DMS53 (cell line): ENCODE measurements around the gene SCO2.

Source experiments
- DNase-seq: peaks from one replicate; lab custom pipeline; 2025; lab: John Stamatoyannopoulos, UW

The SCO2 gene

DNA sequence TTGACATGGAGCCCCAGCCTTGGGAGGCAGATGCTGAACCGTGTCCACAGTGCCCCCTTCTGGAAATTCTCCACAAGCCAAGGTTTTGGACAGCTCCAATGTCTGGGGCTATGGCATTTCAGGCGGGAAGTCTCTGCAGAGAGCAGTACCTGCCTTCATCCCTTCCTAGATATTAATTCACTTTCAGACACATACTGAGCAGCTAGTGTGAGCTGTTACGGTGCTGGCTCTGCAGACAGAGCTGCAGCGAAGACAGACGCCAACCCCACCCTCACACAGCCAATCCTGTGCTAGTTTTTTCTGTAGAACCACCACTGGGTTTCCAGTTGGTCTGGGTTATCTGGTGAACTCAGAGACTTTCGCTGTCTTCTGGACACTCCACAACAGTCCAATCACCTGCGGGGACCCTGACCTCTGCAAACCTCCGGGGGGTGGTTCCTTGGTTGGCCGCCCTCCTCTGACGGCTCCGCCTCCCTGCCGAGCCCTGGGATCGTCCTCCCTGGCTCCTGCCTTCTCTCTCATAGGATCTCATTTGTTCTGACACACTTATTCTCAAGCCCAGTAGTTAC is 27.0 kb downstream of the SCO2 start:
- DNase-seq = peak; percentile 88

DNA sequence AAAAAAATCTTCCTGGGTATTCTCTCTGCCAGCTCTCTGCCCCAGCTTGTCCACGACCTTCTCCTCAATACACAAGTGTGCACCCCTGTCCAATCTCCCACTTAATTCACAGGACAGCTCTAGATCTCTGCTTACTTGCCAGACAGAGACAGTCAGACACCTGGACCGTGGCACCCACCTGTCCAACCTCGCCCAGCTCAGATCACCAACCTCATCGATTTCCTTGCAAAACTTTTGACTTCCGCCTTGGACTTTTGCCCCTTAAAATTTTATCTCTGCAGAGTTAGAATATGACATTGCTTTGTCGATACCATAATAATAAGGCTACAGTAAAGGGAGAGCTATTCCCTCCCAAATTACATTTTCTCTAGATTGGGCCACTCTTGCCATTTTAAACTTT is 28.3 kb downstream of the SCO2 start:
- DNase-seq = no peak

GRCh38 chr22:50490531-50491308 is 34.7 kb downstream of the SCO2 start:
- peak; percentile 54 for DNase-seq

- DNase-seq = no peak
These were observed 35.8 kb downstream of the SCO2 start for GRCh38 chr22:50489363-50490243.

GRCh38 chr22:50488886-50489285 is 36.5 kb downstream of the SCO2 start:
- no peak for DNase-seq

GRCh38 chr22:50488006-50488677 is 37.3 kb downstream of the SCO2 start:
- DNase-seq = no peak

DNA sequence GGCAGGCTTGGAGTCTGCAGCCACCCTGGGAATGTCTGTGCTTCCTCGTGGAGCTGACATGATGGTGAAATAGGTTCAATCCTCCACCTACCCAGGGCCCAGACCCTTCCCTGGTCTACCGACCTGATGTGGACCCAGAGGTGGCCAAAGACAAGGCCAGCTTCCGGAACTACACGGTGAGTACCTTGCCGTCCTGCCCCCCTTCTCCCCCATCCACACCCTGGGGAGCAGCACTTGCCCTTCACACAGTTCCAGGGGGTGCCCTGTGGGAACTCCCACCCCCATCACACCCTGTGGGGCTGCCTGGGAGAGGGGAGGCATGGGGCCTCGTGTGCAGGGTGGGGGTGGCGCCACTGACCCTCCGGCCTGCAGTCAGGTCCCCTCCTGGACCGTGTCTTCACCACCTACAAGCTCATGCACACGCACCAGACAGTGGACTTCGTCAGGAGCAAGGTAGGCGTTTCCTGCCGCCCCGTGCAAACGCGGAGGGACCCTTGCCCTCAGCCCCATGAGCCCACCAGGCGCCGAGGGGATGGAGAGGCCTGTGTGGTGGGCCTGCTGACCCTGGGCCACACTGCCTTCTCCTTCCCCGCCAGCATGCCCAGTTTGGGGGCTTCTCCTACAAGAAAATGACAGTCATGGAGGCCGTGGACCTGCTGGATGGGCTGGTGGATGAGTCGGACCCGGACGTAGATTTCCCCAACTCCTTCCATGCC is 38.0 kb downstream of the SCO2 start:
- no peak for DNase-seq

DNA sequence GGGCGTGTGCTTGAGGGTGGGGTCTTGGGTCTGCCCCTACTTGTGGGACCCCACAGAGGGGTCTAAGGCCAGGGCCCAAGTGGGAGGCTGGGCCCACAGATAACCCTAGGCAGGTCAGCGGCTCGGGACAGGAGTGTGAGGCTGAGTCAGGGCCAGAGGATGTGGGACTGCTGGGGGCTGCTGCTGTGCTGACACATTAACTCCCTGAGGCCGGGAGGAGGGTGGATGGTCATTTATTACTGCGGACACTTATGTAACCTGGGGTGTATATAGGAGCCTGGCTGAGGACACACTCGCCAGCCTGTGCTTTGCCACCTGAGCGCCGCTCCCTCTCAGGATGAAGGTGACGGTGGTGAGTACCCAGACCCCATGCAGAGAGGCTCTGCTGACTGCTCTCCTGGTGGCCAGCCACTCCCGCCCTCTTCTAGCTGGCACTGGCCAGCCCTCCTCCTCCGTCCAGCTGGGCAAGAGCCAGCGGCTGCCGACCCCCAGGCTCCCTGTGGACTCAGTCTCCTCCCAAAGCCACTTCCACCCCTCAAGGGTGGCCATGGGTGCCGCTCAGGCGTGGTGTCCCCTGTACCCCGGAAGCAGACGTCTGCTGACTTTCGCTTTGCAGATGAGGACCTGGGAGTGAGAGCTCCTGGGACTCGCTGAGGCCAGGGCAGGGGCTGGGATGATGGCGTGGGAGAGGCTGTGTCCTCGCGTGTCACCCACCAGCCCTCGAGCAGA is 38.7 kb downstream of the SCO2 start, which contains the start of gene MIOX:
MIOX (plus strand) TSS at position 299 of the 729 bp plus-strand sequence; CDS start at position 338, 39 bp downstream.
- peak; percentile 43 for DNase-seq

DNA sequence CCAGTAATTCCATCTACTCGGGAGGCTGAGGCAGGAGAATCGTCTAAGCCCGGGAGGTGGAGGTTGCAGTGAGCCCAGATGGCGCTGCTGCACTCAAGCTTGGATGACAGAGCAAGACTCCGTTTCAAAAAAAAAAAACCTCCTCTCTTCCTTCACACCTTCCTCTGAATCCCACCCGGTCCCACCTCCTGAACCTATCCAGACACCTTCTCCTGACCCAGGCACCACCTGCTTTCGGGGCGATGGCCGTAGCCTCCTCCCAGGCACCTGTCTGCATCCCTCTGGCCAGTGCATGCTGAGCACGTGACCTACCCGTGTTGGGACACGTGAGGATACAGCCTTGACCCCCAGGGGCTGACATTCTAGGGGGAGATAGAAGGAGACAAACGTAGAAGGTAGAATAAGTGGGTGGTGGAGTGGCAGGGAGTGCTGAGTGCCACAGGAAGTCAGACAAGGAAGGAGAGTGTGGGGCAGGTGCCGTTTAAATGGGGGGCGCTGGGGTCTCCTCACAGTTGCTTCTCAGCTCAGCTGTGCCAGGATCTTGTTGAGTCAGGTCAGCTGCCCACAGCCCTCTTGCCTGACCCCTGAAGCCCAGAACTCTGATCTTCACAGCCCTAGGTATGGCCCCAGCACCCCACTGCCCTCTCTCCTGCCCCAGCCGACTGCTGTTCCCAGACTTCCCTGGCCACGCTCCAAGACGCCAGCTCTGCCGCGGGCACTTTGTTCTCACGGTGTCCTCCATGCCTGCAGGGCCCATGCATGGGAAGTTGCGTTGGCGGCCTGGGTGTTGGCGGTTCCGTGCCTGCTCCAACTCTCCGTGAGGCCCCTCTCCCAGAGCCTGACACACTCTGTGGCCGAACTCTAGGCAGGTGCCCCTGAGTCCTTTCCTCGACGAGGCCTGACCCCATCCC is 39.9 kb downstream of the SCO2 start:
- peak; percentile 75 for DNase-seq

DNA sequence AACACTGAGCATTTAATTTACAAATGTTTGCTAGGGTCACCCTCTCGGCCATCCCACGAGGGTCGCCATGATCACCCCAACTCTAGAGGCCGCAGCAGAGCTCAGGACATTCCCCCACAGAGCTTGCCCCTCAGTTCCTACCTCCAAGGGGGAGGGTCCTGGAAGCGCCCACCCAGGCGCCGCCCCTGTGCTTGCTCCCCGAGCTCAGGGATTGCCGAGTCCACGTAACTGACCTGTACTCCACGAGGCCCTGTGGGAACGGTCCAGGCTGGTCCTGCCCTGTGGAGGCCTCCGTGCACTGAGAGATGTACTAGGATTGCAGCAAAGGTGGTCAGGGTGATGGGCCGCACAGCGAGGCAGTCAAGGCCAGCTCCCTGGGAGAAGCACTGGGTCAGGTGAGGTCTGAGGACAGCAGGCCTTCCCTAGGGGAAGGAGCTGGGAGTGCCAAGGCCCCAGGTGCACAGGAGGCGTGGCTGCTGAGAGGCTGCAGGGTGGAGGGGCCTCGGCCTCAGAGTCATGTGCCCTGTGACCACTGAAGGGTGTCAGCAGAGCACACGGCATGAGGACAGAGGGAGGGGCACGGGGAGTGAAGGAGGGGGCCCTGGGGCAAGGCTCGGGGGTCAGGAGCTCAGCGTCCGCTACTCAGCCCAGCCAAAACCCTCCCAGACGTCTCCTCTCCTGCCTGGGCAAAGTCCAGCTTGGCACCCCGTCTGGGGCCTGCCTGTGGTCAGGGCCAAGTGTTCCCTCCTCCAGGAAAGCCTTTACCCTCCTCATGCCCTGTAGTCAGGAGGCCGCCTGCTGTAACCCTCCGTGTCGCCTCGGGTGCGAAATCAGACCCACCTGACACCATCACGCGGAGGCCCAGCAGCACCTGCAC is 41.2 kb downstream of the SCO2 start:
- DNase-seq = peak; percentile 35

DNA sequence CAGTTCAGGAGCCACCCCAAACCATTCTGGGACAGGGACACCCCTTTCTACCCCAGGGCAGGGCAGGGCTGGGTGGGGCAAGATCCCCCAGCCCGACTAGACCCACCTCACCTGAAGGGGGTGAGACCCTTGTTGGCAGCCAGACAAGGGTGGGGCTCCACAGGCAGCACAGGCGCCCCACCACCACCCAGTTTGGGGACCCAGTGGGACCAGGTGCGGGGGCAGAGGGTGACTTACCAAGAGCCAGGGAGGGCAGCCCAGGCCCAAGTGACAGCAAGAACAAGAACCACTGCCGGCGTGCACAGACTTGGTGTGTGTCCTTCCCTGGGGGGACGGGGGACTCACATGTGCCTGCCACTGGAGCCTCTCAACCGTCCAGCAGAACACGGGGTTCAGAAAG is 41.8 kb downstream of the SCO2 start:
- no peak for DNase-seq

GRCh38 chr22:50483106-50483505 is 42.3 kb downstream of the SCO2 start:
- DNase-seq = no peak

- no peak for DNase-seq
These were observed 43.0 kb downstream of the SCO2 start for GRCh38 chr22:50482107-50483074.

DNA sequence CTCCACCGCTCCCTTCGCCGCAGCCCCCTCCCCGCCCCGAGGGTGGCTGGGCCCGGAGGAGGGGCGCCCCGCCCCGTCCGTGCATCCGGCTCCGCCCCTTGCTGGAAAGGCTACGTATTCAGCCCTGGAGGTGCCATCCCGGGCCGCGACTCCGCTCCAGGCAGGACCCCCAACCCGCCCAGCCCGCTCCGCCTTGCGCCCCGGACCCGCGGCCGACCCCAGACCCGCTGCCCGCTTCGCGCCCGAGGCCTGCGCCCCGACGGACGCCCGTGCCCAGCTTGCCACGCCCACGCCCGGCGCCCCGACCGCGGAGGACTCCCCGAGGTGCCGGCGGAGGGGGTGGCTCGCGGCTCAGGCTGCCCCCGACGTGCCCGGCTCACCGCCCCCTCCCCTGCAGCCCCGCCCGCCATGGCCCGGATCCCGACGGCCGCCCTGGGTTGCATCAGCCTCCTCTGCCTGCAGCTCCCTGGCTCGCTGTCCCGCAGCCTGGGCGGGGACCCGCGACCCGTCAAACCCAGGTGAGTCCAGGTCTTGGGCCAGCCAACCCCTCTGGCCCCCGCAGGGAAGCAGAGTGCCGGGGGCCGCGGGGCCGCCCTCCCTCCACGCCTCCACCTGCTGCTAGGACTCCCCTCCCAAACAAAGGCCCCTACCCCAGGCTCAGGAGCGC is 43.8 kb downstream of the SCO2 start, which contains the start of gene ADM2:
ADM2 (plus strand) TSS at position 104 of the 667 bp plus-strand sequence; CDS start at position 409, 305 bp downstream.
- peak; percentile 48 for DNase-seq

DNA sequence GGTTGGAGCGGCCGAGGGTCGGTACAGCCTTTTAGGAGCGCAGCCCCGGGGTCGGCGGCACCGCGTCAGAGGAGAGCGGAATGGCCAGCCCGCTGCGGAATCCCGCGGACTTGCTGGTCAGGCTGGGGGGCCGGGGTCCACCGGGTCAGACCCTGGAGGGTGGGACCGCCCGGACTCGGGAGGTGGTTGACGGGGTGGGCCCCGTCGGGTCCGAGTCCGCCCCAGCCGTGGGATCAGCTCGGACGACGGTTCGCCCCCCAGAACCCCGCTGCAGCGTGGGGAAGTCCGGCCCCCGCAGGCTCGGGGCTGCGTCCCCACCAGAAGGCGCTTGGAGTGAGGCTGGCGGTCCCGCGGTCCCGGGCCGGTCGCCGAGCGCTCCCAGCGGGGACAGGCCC is 44.4 kb downstream of the SCO2 start:
- no peak for DNase-seq

DNA sequence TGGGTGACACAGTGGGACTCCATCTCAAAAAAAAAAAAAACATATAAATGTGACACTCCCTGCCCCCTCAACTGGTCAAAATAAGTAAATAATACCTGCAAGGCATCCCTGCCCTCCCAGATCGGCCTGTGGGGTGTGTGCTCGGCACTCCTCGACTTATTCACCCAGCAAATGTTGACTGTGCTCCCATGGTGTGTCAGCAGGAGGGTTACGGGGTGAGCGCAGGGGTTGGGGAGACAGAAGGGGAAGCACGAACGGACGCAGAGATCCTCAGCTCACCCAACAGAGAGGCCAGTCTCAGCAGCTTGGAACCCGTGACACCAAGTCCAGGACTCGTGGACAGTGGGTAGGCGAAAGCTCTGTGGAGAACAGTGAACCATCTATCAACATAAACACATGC is 45.7 kb downstream of the SCO2 start:
- no peak for DNase-seq

DNA sequence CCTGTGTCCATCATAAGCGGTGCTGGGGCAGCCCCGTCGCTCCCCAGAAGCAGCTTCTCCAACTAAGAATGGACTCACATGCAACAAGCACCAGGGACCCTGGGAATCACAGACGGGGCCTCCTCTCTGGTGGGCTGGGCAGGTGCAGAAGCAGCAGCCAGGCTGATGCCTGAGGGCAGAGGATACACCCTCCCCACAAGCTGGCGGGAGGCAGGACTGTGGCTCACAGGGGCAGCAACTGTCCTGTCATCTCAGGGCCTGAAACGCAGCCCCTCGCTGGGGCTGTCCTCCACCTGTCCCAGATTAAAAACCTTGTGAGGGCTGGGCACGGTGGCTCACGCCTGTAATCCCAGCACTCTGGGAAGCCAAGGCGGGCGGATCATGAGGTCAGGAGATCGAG is 47.5 kb downstream of the SCO2 start:
- DNase-seq = no peak
